Hepatocyte (in vitro differentiated cells): ENCODE results near the gene BAZ1A.

Experiments
- CTCF ChIP-seq: fragments of 200-600 bp; sonication (generic); IDR thresholded peaks from 2 replicates; pipeline ENCODE4 v1.5.1; 2016; ENCODE audit warnings: antibody characterized with exemption, mild to moderate bottlenecking; ENCODE audit not compliant: poor library complexity
- EZH2 ChIP-seq: fragments of 200-600 bp; sonication (generic); IDR thresholded peaks from 2 replicates; pipeline ENCODE4 v1.6.1; 2016; ENCODE audit warnings: antibody characterized with exemption, mild to moderate bottlenecking, borderline replicate concordance
- EZH2phosphoT487 ChIP-seq: fragments of 200-600 bp; sonication (generic); IDR thresholded peaks from one replicate; pipeline ENCODE4 v1.6.1; 2018; ENCODE audit warnings: antibody characterized with exemption, mild to moderate bottlenecking, low read depth, moderate library complexity; ENCODE audit not compliant: unreplicated experiment, severe bottlenecking

GRCh38 chr14:34713122-34713680, 162.0 kb downstream of the BAZ1A start:
- TF ChIP-seq CTCF (no peak), EZH2 (no peak), EZH2phosphoT487 (no peak)
